SK-N-MC (cell line): ENCODE measurements around the gene RPS3.

Experiments used
- EZH2 ChIP-seq: fragments of 200-600 bp; sonication (generic); IDR thresholded peaks from one replicate; pipeline ENCODE4 v1.6.1; 2017; ENCODE audit warnings: antibody characterized with exemption
- POLR2AphosphoS5 ChIP-seq: IDR thresholded peaks from 2 replicates; pipeline ENCODE4 v1.6.1; 2012; ENCODE audit warnings: mild to moderate bottlenecking, low read depth, low read length, borderline replicate concordance

GRCh38 chr11:75428989-75429640, 29.8 kb downstream of the RPS3 start:
- TF ChIP-seq EZH2 (no peak), POLR2AphosphoS5 (no peak)
